Endothelial cell (in vitro differentiated cells): Measurements from ENCODE around the gene ZNF746. TPM values are rescaled to one million over a fixed set of nuclear protein-coding genes. Genes with fewer than 3 reads are reported as not detected.

ENCODE experiments used
- DNase-seq: peaks from one replicate; pipeline ENCODE4 v3.0.0; 2021; ENCODE audit warnings: low spot score
- H3K27ac Mint-ChIP-seq: one replicate; pipeline ENCODE4 v1.8.0; 2021; ENCODE audit warnings: mixed read lengths, inconsistent platforms; ENCODE audit not compliant: unreplicated experiment
- H3K27me3 Mint-ChIP-seq: one replicate; pipeline ENCODE4 v1.8.0; 2021; ENCODE audit warnings: mild to moderate bottlenecking, moderate library complexity, mixed read lengths, inconsistent platforms; ENCODE audit not compliant: unreplicated experiment
- H3K36me3 Mint-ChIP-seq: one replicate; pipeline ENCODE4 v1.8.0; 2021; ENCODE audit warnings: mild to moderate bottlenecking, low read depth, mixed read lengths, inconsistent platforms; ENCODE audit not compliant: unreplicated experiment
- H3K4me1 Mint-ChIP-seq: one replicate; pipeline ENCODE4 v1.8.0; 2021; ENCODE audit warnings: mild to moderate bottlenecking, mixed read lengths, inconsistent platforms; ENCODE audit not compliant: unreplicated experiment
- H3K4me3 Mint-ChIP-seq: one replicate; pipeline ENCODE4 v1.8.0; 2021; ENCODE audit warnings: mild to moderate bottlenecking, mixed read lengths, inconsistent platforms; ENCODE audit not compliant: unreplicated experiment
- H3K9me3 Mint-ChIP-seq: one replicate; pipeline ENCODE4 v1.8.0; 2021; ENCODE audit warnings: mixed read lengths, inconsistent platforms; ENCODE audit not compliant: unreplicated experiment
- CTCF ChIP-seq: fragments of 200-600 bp; sonication (generic); IDR thresholded peaks from one replicate; pipeline ENCODE4 v1.5.0; 2021; ENCODE audit warnings: antibody characterized with exemption; ENCODE audit not compliant: unreplicated experiment
- total RNA-seq: library from RNA; stranded (reverse); fragmentation: NEBNext Ultra II Directional; extraction: Animal tissue kit (Norgen Biotek cat#: 25700); gene quantifications from one replicate; pipeline ENCODE4 v1.2.1, GENCODE V29; 2021; ENCODE audit not compliant: unreplicated experiment

ZNF746 gene
- total RNA-seq, 1 donor from 2014 or later = 23.8 TPM

DNA sequence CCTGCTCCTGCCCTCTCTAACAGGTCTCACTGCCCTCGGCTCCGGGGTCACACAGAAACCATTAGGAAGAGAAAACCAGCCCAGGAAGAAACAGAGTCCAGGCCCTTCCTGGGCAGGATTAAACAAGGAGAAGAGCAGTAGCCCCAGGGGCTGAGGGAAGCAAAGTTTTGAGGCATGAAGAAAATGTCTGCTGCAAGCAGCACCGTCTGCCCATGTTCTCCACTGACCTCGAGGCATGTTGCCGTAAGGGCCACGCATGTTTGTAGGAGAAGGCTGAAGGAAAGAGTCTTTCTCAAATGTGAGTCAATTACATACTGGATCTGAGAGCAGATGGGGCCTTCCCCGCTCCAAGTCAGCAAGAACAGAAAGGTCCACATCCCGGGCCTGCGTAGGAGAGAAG lies 4.2 kb downstream of the ZNF746 start:
- Mint-ChIP-seq H3K27me3 (peaks cover 11% of the 10 kb centered on the region), H3K27ac (no peak overlapping the region), H3K36me3 (peaks cover 47% of the 10 kb centered on the region), H3K4me3 (peak overlapping the region; percentile 24), H3K4me1 (peaks cover 17% of the 10 kb centered on the region), H3K9me3 (no peaks in the 10 kb centered on the region)
- no peak for DNase-seq
- TF ChIP-seq CTCF = no peak

- no peak for DNase-seq
- no peak for TF ChIP-seq CTCF
- Mint-ChIP-seq H3K4me3 (peak overlapping the region; percentile 79), H3K4me1 (peaks cover under 1% of the 10 kb centered on the region), H3K9me3 (no peaks in the 10 kb centered on the region), H3K27ac (no peak overlapping the region), H3K27me3 (peaks cover 7% of the 10 kb centered on the region), H3K36me3 (peaks cover 69% of the 10 kb centered on the region)
Measured at GRCh38 chr7:149490083-149490760, 7.4 kb downstream of the ZNF746 start.

- no peak for TF ChIP-seq CTCF
- H3K36me3 Mint-ChIP-seq = peaks cover 71% of the 10 kb centered on the region
- no peaks in the 10 kb centered on the region for H3K4me1 Mint-ChIP-seq
- peak overlapping the region; percentile 21 for H3K27ac Mint-ChIP-seq
- H3K27me3 Mint-ChIP-seq = peaks cover 7% of the 10 kb centered on the region
- H3K9me3 Mint-ChIP-seq = no peaks in the 10 kb centered on the region
- peak overlapping the region; percentile 56 for H3K4me3 Mint-ChIP-seq
- DNase-seq = no peak
Measured at GRCh38 chr7:149489391-149490024, 8.1 kb downstream of the ZNF746 start.

GRCh38 chr7:149479568-149479967 lies 18.0 kb downstream of the ZNF746 start:
- no peak for DNase-seq
- H3K27ac Mint-ChIP-seq = no peak overlapping the region
- no peaks in the 10 kb centered on the region for H3K27me3 Mint-ChIP-seq
- H3K4me3 Mint-ChIP-seq = no peak overlapping the region
- H3K36me3 Mint-ChIP-seq = peaks cover 47% of the 10 kb centered on the region
- H3K9me3 Mint-ChIP-seq = peaks cover 7% of the 10 kb centered on the region
- no peak for TF ChIP-seq CTCF
- no peaks in the 10 kb centered on the region for H3K4me1 Mint-ChIP-seq

- H3K27ac Mint-ChIP-seq = no peak overlapping the region
- H3K27me3 Mint-ChIP-seq = peaks cover 1% of the 10 kb centered on the region
- H3K4me3 Mint-ChIP-seq = peak overlapping the region; percentile 43
- peaks cover 7% of the 10 kb centered on the region for H3K9me3 Mint-ChIP-seq
- no peak for TF ChIP-seq CTCF
- peaks cover 51% of the 10 kb centered on the region for H3K36me3 Mint-ChIP-seq
- DNase-seq = no peak
- H3K4me1 Mint-ChIP-seq = no peaks in the 10 kb centered on the region
Measured at GRCh38 chr7:149478754-149479153, 18.9 kb downstream of the ZNF746 start.
